ENCODE results near the gene GNAT2.
A peak's percentile ranks its signal among the peaks of the same experiment; 100 is the strongest.

GNAT2 gene

GRCh38 chr1:109573785-109574184, 45.6 kb downstream of the GNAT2 start:
- in situ Hi-C loops (cut with HindIII; ENCODE audit: low pct_ligation_motif_present, low sequenced_read_pairs): no loop called here
- Histone ChIP-seq H3K27me3 (replicated peaks) (no peaks in the 10 kb centered on the region), H3K36me3 (replicated peaks) (peaks cover 2% of the 10 kb centered on the region), H3K4me3 (ENCODE audit: low read depth, low read length) (no peak overlapping the region), H3K27ac (no peak overlapping the region)
- TF ChIP-seq, protein P1, sequence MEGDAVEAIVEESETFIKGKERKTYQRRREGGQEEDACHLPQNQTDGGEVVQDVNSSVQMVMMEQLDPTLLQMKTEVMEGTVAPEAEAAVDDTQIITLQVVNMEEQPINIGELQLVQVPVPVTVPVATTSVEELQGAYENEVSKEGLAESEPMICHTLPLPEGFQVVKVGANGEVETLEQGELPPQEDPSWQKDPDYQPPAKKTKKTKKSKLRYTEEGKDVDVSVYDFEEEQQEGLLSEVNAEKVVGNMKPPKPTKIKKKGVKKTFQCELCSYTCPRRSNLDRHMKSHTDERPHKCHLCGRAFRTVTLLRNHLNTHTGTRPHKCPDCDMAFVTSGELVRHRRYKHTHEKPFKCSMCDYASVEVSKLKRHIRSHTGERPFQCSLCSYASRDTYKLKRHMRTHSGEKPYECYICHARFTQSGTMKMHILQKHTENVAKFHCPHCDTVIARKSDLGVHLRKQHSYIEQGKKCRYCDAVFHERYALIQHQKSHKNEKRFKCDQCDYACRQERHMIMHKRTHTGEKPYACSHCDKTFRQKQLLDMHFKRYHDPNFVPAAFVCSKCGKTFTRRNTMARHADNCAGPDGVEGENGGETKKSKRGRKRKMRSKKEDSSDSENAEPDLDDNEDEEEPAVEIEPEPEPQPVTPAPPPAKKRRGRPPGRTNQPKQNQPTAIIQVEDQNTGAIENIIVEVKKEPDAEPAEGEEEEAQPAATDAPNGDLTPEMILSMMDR (IDR thresholded peaks at IDR 0.05; ENCODE audit: low read depth, low read length, missing control alignments): no peak
- DNase-seq: no peak

DNA sequence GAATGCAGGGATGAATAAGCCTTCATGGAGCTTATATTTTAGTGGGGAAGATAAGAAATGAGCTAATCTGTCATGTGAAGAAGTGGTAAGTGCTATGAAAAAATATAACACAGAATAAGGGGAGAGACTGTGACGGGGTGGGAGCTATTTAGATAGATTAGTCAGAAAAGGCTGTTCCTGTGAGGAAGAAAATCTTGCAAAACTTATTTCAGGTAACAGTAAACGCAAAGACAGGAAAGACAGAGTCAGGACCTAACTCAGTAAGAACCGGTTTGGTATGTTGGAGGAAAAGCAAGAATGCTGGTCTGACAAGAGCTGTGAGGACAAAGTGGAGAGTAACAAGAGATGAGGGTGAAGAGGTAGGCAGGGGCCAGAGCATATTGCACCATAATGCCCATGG, 49.0 kb downstream of the GNAT2 start:
- TF ChIP-seq, protein P1 (IDR thresholded peaks at IDR 0.05; ENCODE audit: low read depth, low read length, missing control alignments): no peak
- H3K27ac ChIP-seq: peak overlapping the region; percentile 72
- in situ Hi-C loops (cut with HindIII; ENCODE audit: low pct_ligation_motif_present, low sequenced_read_pairs): no loop called here
- H3K27me3 ChIP-seq (replicated peaks): no peaks in the 10 kb centered on the region
- H3K4me3 ChIP-seq (ENCODE audit: low read depth, low read length): no peak overlapping the region
- H3K36me3 ChIP-seq (replicated peaks): no peaks in the 10 kb centered on the region
- peak; percentile 46 for DNase-seq

- TF ChIP-seq, protein P1 (IDR thresholded peaks at IDR 0.05; ENCODE audit: low read depth, low read length, missing control alignments): no peak
- Histone ChIP-seq H3K27ac (no peak overlapping the region), H3K4me3 (ENCODE audit: low read depth, low read length) (no peak overlapping the region)
Observed at GRCh38 chr1:109569323-109569722, 50.1 kb downstream of the GNAT2 start.

DNA sequence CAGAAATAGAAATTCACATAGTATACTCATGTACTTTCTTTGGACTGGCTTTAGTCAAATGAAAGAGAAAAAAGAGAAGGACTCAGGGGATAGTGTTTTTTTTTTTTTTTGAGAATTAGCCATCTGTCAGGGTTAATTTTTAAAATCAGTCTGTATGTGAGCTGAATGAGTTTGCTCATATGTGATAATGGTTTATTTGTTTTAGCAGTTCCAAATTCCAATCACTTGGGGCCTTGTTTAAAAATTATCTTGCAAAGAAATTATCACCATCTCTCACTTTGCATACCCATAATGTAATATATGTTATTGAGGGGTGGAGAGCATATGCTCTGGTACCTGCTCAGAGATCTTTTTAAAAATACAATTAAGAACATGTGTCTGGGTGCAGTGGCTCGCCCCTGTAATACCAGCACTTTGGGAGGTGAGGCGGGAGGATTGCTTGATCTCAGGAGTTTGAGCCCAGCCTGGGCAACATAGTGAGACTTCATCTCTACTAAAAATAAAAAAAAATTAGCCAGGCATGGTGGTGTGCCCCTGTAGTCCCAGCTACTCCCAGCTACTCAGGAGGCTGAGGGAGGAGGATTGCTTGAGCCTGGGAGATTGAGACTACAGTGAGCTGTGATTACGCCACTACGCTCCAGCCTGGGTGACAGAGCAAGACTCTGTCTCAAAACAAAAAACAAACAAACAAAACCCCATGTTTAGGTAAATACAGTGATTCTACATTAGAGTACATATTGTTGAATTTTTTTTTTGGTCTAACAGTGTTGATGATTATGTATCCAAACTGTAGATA, 51.3 kb downstream of the GNAT2 start:
- DNase-seq: no peak
- TF ChIP-seq, protein P1 (IDR thresholded peaks at IDR 0.05; ENCODE audit: low read depth, low read length, missing control alignments): no peak
- no peak overlapping the region for H3K27ac ChIP-seq
- no peaks in the 10 kb centered on the region for H3K27me3 ChIP-seq (replicated peaks)
- H3K4me3 ChIP-seq (ENCODE audit: low read depth, low read length): no peak overlapping the region
- no peaks in the 10 kb centered on the region for H3K36me3 ChIP-seq (replicated peaks)
- in situ Hi-C loops (cut with HindIII; ENCODE audit: low pct_ligation_motif_present, low sequenced_read_pairs): no loop called here

More at GRCh38 chr1:109569323-109569722, 50.1 kb downstream of the GNAT2 start:
- H3K27me3 ChIP-seq (replicated peaks): no peaks in the 10 kb centered on the region
- no peaks in the 10 kb centered on the region for H3K36me3 ChIP-seq (replicated peaks)
- no peak for DNase-seq
- in situ Hi-C loops (cut with HindIII; ENCODE audit: low pct_ligation_motif_present, low sequenced_read_pairs): no loop called here

- no peak overlapping the region for H3K27ac ChIP-seq
- DNase-seq: no peak
- TF ChIP-seq, protein P1 (IDR thresholded peaks at IDR 0.05; ENCODE audit: low read depth, low read length, missing control alignments): no peak
- in situ Hi-C loops (cut with HindIII; ENCODE audit: low pct_ligation_motif_present, low sequenced_read_pairs): no loop called here
- H3K4me3 ChIP-seq (ENCODE audit: low read depth, low read length): no peak overlapping the region
- no peaks in the 10 kb centered on the region for H3K36me3 ChIP-seq (replicated peaks)
- H3K27me3 ChIP-seq (replicated peaks): no peaks in the 10 kb centered on the region
Observed at GRCh38 chr1:109566982-109567381, 52.4 kb downstream of the GNAT2 start.

- no peaks in the 10 kb centered on the region for H3K27me3 ChIP-seq (replicated peaks)
- no peak for DNase-seq
- no peaks in the 10 kb centered on the region for H3K36me3 ChIP-seq (replicated peaks)
- in situ Hi-C loops (cut with HindIII; ENCODE audit: low pct_ligation_motif_present, low sequenced_read_pairs): no loop called here
- no peak overlapping the region for H3K27ac ChIP-seq
- TF ChIP-seq, protein P1 (IDR thresholded peaks at IDR 0.05; ENCODE audit: low read depth, low read length, missing control alignments): no peak
- H3K4me3 ChIP-seq (ENCODE audit: low read depth, low read length): no peak overlapping the region
Observed at GRCh38 chr1:109565241-109565640, 54.2 kb downstream of the GNAT2 start.
